A673 (cell line): Measurements from ENCODE around the gene GATAD2A. TPM values are rescaled to one million over a fixed set of nuclear protein-coding genes. Genes with fewer than 3 reads are reported as not detected.
A peak's percentile ranks its signal among the peaks of the same experiment; 100 is the strongest.
"Not testable (repeated sequence)": the region's sequence is repeated elsewhere in the genome, so short reads cannot be mapped to it uniquely, and the experiment has no call there.

ENCODE experiments used
- BruUV-seq: library from RNA; stranded (reverse); fragments of 400-500 nt; replicated peaks from 2 replicates; lab custom pipeline; 2021; lab: Mats Ljungman, UMichigan
- CTCF ChIA-PET: fragments of 300-600 bp; sonication (Branson Sonifier 250); formaldehyde crosslinking; loops from one replicate; lab custom pipeline; 2022; ENCODE audit warnings: antibody characterized with exemption; lab: Charles Lee
- POLR2A ChIA-PET: fragments of 300-600 bp; sonication (Branson Sonifier 250); formaldehyde crosslinking; loops from one replicate; lab custom pipeline; 2022; ENCODE audit warnings: antibody characterized with exemption; ENCODE audit not compliant: low non-redundant PET; lab: Charles Lee
- DNase-seq: peaks from one replicate; pipeline ENCODE4 v3.0.0-alpha.2; 2015; ENCODE audit warnings: low spot score
- H3K27ac ChIP-seq: fragments of 200-600 bp; sonication (generic); 2 replicates; pipeline ENCODE4 v1.5.1; 2016; ENCODE audit warnings: mixed run types, low read depth, mild to moderate bottlenecking, mixed read lengths, antibody characterized with exemption, low read length; ENCODE audit not compliant: poor library complexity, severe bottlenecking
- H3K27me3 ChIP-seq: fragments of 200-600 bp; sonication (generic); replicated peaks from 2 replicates; pipeline ENCODE4 v1.6.1; 2017; ENCODE audit warnings: mixed run types, low read depth, mild to moderate bottlenecking, mixed read lengths, antibody characterized with exemption, low read length; ENCODE audit not compliant: insufficient read depth, poor library complexity
- H3K36me3 ChIP-seq: fragments of 200-600 bp; sonication (generic); 2 replicates; pipeline ENCODE4 v1.6.1; 2016; ENCODE audit warnings: mixed run types, mild to moderate bottlenecking, mixed read lengths, antibody characterized with exemption, low read length; ENCODE audit not compliant: insufficient read depth, poor library complexity, severe bottlenecking
- H3K4me1 ChIP-seq: fragments of 200-600 bp; sonication (generic); 2 replicates; pipeline ENCODE4 v1.6.1; 2017; ENCODE audit warnings: mixed run types, mild to moderate bottlenecking, mixed read lengths, antibody characterized with exemption, low read length; ENCODE audit not compliant: insufficient read depth, poor library complexity, severe bottlenecking
- H3K4me3 ChIP-seq: fragments of 200-600 bp; sonication (generic); 2 replicates; pipeline ENCODE4 v1.5.1; 2016; ENCODE audit warnings: low read depth, mixed run types, mild to moderate bottlenecking, mixed read lengths, low read length; ENCODE audit not compliant: poor library complexity, severe bottlenecking
- H3K9me3 ChIP-seq: fragments of 200-600 bp; sonication (generic); 2 replicates; pipeline ENCODE4 v1.6.1; 2016; ENCODE audit warnings: mixed run types, low read depth, mild to moderate bottlenecking, mixed read lengths, antibody characterized with exemption, low read length; ENCODE audit not compliant: poor library complexity, severe bottlenecking
- CTCF ChIP-seq: fragments of 300-800, 200-600 bp; sonication (generic); conservative IDR thresholded peaks from 2 replicates; pipeline ENCODE4 v1.5.1; 2017; ENCODE audit warnings: low read depth, mild to moderate bottlenecking, antibody characterized with exemption, low read length, moderate library complexity, mixed read lengths
- EZH2 ChIP-seq: fragments of 200-600 bp; sonication (generic); IDR thresholded peaks from 2 replicates; pipeline ENCODE4 v1.6.1; 2017; ENCODE audit warnings: borderline replicate concordance, low read depth, mild to moderate bottlenecking, mixed read lengths, antibody characterized with exemption, low read length; ENCODE audit not compliant: poor library complexity, severe bottlenecking
- intact Hi-C: fragments of 100-400 bp; cut with micrococcal nuclease; formaldehyde crosslinking; loops from one replicate; pipeline ENCODE4 v1.10.0; 2022; ENCODE audit not compliant: unreplicated experiment
- total RNA-seq: library from RNA; stranded (reverse); gene quantifications from 2 replicates; pipeline ENCODE4 v1.2.3, GENCODE V29; 2021

Gene GATAD2A
- total RNA-seq, 1 experiment from 2014 or later = 218 TPM

DNA sequence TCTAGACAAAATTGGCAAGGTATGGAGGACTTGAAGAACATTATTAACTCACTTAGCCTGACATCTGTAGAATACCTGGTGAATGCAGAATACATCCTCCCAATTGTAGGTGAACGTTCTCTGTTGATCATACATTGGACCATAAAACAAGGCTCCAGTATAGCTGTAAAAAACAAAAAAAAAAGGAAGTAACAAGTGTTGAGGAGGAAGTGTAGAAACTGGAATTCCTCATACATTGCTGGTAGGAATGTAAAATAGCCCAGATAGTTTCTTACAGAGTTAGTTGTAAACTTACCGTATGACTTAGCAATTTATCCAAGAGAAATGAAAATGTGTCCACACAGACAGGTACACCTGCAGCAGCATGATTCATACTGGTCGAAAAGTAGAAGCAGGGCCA is 65.1 kb downstream of the GATAD2A start:
- no peak overlapping the region for H3K4me3 ChIP-seq
- H3K27ac ChIP-seq = no peak overlapping the region
- no peak for DNase-seq
- ChIA-PET POLR2A (no interaction called here), CTCF (no interaction called here)
- TF ChIP-seq EZH2 (no peak), CTCF (no peak)
- no TSS peak for BruUV-seq
- intact Hi-C loops = no loop called here
- no peaks in the 10 kb centered on the region for H3K4me1 ChIP-seq
- H3K27me3 ChIP-seq = no peaks in the 10 kb centered on the region
- H3K9me3 ChIP-seq = peaks cover 28% of the 10 kb centered on the region
- peaks cover 29% of the 10 kb centered on the region for H3K36me3 ChIP-seq

- ChIA-PET POLR2A (no interaction called here), CTCF (no interaction called here)
- Histone ChIP-seq H3K36me3 (peaks cover 18% of the 10 kb centered on the region), H3K4me3 (no peak overlapping the region), H3K9me3 (peaks cover 23% of the 10 kb centered on the region), H3K27me3 (no peaks in the 10 kb centered on the region), H3K27ac (no peak overlapping the region), H3K4me1 (no peaks in the 10 kb centered on the region)
- no TSS peak for BruUV-seq
- TF ChIP-seq EZH2 = no peak
- TF ChIP-seq CTCF = no peak
- no peak for DNase-seq
- intact Hi-C loops = no loop called here
These were observed 66.2 kb downstream of the GATAD2A start for GRCh38 chr19:19471682-19472081.

DNA sequence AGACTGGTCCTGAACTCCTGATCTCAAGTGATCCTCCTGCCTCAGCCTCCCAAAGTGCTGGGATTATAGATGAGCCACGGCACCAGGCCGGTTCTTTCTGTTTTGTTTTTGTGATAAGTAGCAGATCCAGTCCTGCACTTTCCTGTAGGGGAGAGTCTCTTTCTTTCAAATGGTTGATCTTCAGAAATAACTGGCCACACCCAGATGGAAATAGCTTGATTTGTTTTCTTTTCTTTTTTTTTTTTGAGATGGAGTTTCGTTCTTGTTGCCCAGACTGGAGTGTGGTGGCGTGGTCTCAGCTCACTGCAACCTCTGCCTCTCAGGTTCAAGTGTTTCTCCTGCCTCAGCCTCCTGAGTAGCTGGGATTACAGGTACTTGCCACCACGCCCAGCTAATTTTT is 66.6 kb downstream of the GATAD2A start:
- intact Hi-C loops, H3K27ac ChIP-seq, CTCF ChIA-PET, POLR2A ChIA-PET, H3K27me3 ChIP-seq, DNase-seq, H3K4me1 ChIP-seq, H3K4me3 ChIP-seq, BruUV-seq: not testable (repeated sequence)
- Histone ChIP-seq H3K9me3 (peaks cover 21% of the 10 kb centered on the region), H3K36me3 (peaks cover 17% of the 10 kb centered on the region)

GRCh38 chr19:19475015-19475765 is 69.7 kb downstream of the GATAD2A start:
- H3K4me1 ChIP-seq = no peaks in the 10 kb centered on the region
- no TSS peak for BruUV-seq
- CTCF ChIA-PET = no interaction called here
- H3K36me3 ChIP-seq = no peaks in the 10 kb centered on the region
- H3K4me3 ChIP-seq = no peak overlapping the region
- no peaks in the 10 kb centered on the region for H3K27me3 ChIP-seq
- H3K27ac ChIP-seq = peak overlapping the region; percentile 53
- H3K9me3 ChIP-seq = no peaks in the 10 kb centered on the region
- TF ChIP-seq CTCF = no peak
- TF ChIP-seq EZH2 = no peak
- DNase-seq = no peak
- POLR2A ChIA-PET = no interaction called here
- intact Hi-C loops = no loop called here
